PC-9 (cell line): ENCODE measurements around the gene IFNLR1. TPM values are rescaled to one million over a fixed set of nuclear protein-coding genes. Genes with fewer than 3 reads are reported as not detected.

Source experiments
- BruUV-seq: library from RNA; stranded (reverse); fragments of 400-500 nt; replicated peaks from 2 replicates; lab custom pipeline; 2021; lab: Mats Ljungman, UMichigan
- CTCF ChIA-PET: fragments of 300-600 bp; sonication (Branson Sonifier 250); formaldehyde crosslinking; loops from one replicate; lab custom pipeline; 2022; ENCODE audit warnings: antibody characterized with exemption; lab: Charles Lee
- POLR2A ChIA-PET: fragments of 300-600 bp; sonication (Branson Sonifier 250); formaldehyde crosslinking; loops from one replicate; lab custom pipeline; 2022; ENCODE audit warnings: antibody characterized with exemption; ENCODE audit not compliant: unreplicated experiment; lab: Charles Lee
- DNase-seq, 2 experiments: peaks; one replicate each; pipeline versions ENCODE4 v3.0.0 to v3.0.0-alpha.2; 2015 to 2022; ENCODE audit warnings: mixed read lengths in 1 of 2
- H2AFZ ChIP-seq: fragments of 200-600 bp; sonication (generic); 2 replicates; pipeline ENCODE4 v1.8.1; 2017; ENCODE audit warnings: antibody characterized with exemption
- H3F3A ChIP-seq: fragments of 200-600 bp; sonication (generic); 2 replicates; pipeline ENCODE4 v1.8.1; 2017; ENCODE audit warnings: antibody characterized with exemption, mild to moderate bottlenecking, low read depth; ENCODE audit not compliant: insufficient read depth
- H3K27ac ChIP-seq: fragments of 200-600 bp; sonication (generic); 2 replicates; pipeline ENCODE4 v1.6.1; 2016; ENCODE audit warnings: mixed run types
- H3K27me3 ChIP-seq: fragments of 200-600 bp; sonication (generic); 2 replicates; pipeline ENCODE4 v1.6.1; 2016; ENCODE audit warnings: low read depth, mixed run types; ENCODE audit not compliant: insufficient read depth
- H3K36me3 ChIP-seq: fragments of 200-600 bp; sonication (generic); 2 replicates; pipeline ENCODE4 v1.6.1; 2016; ENCODE audit warnings: low read depth, mixed run types
- H3K4me1 ChIP-seq: fragments of 200-600 bp; sonication (generic); replicated peaks from 2 replicates; pipeline ENCODE4 v1.6.1; 2016; ENCODE audit warnings: mixed run types; ENCODE audit not compliant: insufficient read depth
- H3K4me2 ChIP-seq: fragments of 200-600 bp; sonication (generic); 2 replicates; pipeline ENCODE4 v1.6.1; 2017; ENCODE audit warnings: mixed run types
- H3K4me3 ChIP-seq: fragments of 200-600 bp; sonication (generic); 2 replicates; pipeline ENCODE4 v1.6.1; 2016; ENCODE audit warnings: mixed run types
- H3K79me2 ChIP-seq: fragments of 200-600 bp; sonication (generic); 2 replicates; pipeline ENCODE4 v1.6.1; 2017; ENCODE audit warnings: low read depth, mixed run types
- H3K9me2 ChIP-seq: fragments of 200-600 bp; sonication (generic); 2 replicates; pipeline ENCODE4 v1.8.1; 2017; ENCODE audit warnings: mild to moderate bottlenecking; ENCODE audit not compliant: insufficient read depth
- H3K9me3 ChIP-seq: fragments of 200-600 bp; sonication (generic); 2 replicates; pipeline ENCODE4 v1.8.1; 2016; ENCODE audit warnings: low read depth; ENCODE audit not compliant: insufficient read depth
- H4K20me1 ChIP-seq: fragments of 200-600 bp; sonication (generic); 2 replicates; pipeline ENCODE4 v1.8.1; 2017; ENCODE audit not compliant: insufficient read depth
- CTCF ChIP-seq: fragments of 200-600 bp; sonication (generic); conservative IDR thresholded peaks from 2 replicates; pipeline ENCODE4 v1.6.1; 2017; ENCODE audit warnings: mixed run types, antibody characterized with exemption, mild to moderate bottlenecking, moderate library complexity
- EZH2 ChIP-seq: fragments of 200-600 bp; sonication (generic); IDR thresholded peaks from 2 replicates; pipeline ENCODE4 v1.8.0; 2017; ENCODE audit warnings: antibody characterized with exemption, low read depth
- intact Hi-C: fragments of 100-400 bp; cut with micrococcal nuclease; formaldehyde crosslinking; loops from one replicate; pipeline ENCODE4 v1.10.0; 2022; ENCODE audit not compliant: unreplicated experiment
- total RNA-seq: library from RNA; stranded (reverse); gene quantifications from 2 replicates; pipeline ENCODE4 v1.2.3, GENCODE V29; 2021

The IFNLR1 gene
- total RNA-seq, 1 experiment from 2014 or later: 5.5 TPM

- Histone ChIP-seq H3K36me3 (no peaks in the 10 kb centered on the region), H3K4me1 (peaks cover 11% of the 10 kb centered on the region), H3F3A (peaks cover 4% of the 10 kb centered on the region; the same call in 1 of the 2 replicates), H3K27ac (no peak overlapping the region), H4K20me1 (no peaks in the 10 kb centered on the region), H2AFZ (no peak overlapping the region), H3K4me3 (no peak overlapping the region), H3K27me3 (no peaks in the 10 kb centered on the region), H3K4me2 (no peak overlapping the region), H3K9me3 (no peaks in the 10 kb centered on the region), H3K9me2 (no peaks in the 10 kb centered on the region), H3K79me2 (no peaks in the 10 kb centered on the region)
- POLR2A ChIA-PET: interaction anchor here (0.8 kb wide), 1 partner anchor 32 kb away, joined by 4 read pairs; no protein-coding TSS in a partner anchor
- no peak for DNase-seq
- no TSS peak for BruUV-seq
- intact Hi-C loops: no loop called here
- no peak for TF ChIP-seq CTCF
- TF ChIP-seq EZH2: no peak
- CTCF ChIA-PET: interaction anchor here (0.5 kb wide), 1 partner anchor 537 kb away, joined by 5 read pairs; no protein-coding TSS in a partner anchor
Observed at GRCh38 chr1:24140741-24141181, 46.3 kb downstream of the IFNLR1 start.

- Histone ChIP-seq H3K27ac (no peak overlapping the region), H3F3A (peaks cover 4% of the 10 kb centered on the region; the same call in 1 of the 2 replicates), H3K36me3 (no peaks in the 10 kb centered on the region), H3K9me2 (no peaks in the 10 kb centered on the region), H4K20me1 (no peaks in the 10 kb centered on the region), H3K9me3 (no peaks in the 10 kb centered on the region), H2AFZ (no peak overlapping the region), H3K4me1 (peaks cover 11% of the 10 kb centered on the region), H3K4me3 (no peak overlapping the region), H3K79me2 (no peaks in the 10 kb centered on the region), H3K4me2 (no peak overlapping the region), H3K27me3 (no peaks in the 10 kb centered on the region)
- intact Hi-C loops: no loop called here
- ChIA-PET CTCF (no interaction called here), POLR2A (interaction anchor here (0.8 kb wide), 1 partner anchor 32 kb away, joined by 4 read pairs; no protein-coding TSS in a partner anchor)
- no TSS peak for BruUV-seq
- no peak for DNase-seq
- no peak for TF ChIP-seq CTCF
- no peak for TF ChIP-seq EZH2
Observed at GRCh38 chr1:24139841-24140425, 47.2 kb downstream of the IFNLR1 start.

- Histone ChIP-seq H4K20me1 (no peaks in the 10 kb centered on the region), H3K36me3 (no peaks in the 10 kb centered on the region), H3K4me1 (peaks cover 9% of the 10 kb centered on the region), H3F3A (peaks cover 4% of the 10 kb centered on the region; the same call in 1 of the 2 replicates), H3K4me2 (no peak overlapping the region), H3K9me2 (no peaks in the 10 kb centered on the region), H3K79me2 (no peaks in the 10 kb centered on the region), H2AFZ (no peak overlapping the region), H3K4me3 (no peak overlapping the region), H3K9me3 (no peaks in the 10 kb centered on the region), H3K27ac (no peak overlapping the region), H3K27me3 (no peaks in the 10 kb centered on the region)
- POLR2A ChIA-PET: no interaction called here
- CTCF ChIA-PET: interaction anchor here (0.5 kb wide), 1 partner anchor 400 kb away, joined by 4 read pairs; no protein-coding TSS in a partner anchor
- no peak for DNase-seq
- TF ChIP-seq EZH2: no peak
- no peak for TF ChIP-seq CTCF
- intact Hi-C loops: no loop called here
- BruUV-seq: no TSS peak
Observed at GRCh38 chr1:24139222-24139489, 47.9 kb downstream of the IFNLR1 start.
